HG03064 (cell line): Measurements from ENCODE around the gene FSIP2.

Source experiments
- ATAC-seq: cut with Tn5 transposase; IDR thresholded peaks from one replicate; pipeline ENCODE4 v1.9.1; 2021; ENCODE audit warnings: low read depth; ENCODE audit not compliant: unreplicated experiment

The FSIP2 gene, protein sequence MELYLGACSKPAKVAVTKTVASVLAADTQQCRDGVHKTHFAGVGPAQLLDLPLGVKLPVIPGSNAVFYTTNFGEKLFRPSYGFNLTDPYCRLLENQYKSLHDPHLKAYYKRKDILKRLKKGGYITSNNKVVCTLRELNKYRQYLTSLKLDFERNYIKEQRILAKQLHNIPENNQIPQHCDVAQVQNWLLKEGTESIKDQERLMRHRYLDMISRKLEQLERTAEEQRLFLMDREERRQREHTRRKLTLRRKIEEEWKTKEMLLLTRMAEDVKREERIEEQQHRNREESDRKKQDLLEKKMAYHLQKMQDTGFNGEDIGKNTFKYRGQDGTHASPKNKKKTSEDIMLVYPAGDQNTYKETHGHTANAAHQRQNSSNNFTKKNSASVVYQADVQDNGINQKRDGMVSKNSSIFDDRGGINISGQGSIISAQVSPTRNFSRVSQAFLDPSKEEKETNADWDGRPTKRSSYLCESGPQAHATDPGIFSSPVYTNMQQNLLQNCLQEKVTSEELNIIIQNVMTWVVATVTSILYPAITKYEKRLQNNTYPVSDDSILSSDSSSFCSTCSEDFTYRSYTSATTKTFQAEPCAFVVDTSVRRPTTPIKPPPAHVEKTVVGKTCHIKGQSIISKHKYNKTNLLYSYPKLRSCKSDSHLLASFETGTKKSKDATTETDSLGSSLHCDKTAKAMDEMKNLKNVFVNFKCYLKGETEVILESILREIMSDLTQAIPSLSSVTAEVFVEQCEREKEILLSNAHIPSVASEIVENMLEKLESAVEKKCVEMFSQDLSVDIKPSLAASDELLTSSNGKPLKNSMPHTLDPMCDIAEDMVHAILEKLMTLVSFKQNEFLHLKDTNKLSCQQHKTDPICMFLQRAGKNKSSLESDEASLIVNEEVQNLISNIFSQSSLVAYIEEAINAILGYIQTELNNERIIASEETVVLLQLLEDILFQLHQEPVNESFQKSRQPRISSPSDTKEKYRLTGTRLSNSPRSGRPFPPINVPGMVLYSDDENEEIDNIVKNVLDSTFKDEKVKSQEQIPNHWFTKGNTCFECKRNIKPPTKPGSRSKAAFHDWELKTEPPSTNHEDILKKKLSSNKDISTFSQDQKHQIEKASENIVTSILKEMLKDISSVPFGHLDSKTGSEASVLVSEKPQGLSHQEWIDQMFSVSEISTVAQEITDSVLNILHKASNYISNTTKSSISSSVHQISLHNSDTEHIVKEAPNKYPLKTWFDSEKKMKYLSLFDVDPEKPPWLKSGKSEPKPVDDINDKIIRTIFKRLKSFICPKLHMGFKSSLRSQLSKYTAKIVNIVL (N-terminal part only)

DNA sequence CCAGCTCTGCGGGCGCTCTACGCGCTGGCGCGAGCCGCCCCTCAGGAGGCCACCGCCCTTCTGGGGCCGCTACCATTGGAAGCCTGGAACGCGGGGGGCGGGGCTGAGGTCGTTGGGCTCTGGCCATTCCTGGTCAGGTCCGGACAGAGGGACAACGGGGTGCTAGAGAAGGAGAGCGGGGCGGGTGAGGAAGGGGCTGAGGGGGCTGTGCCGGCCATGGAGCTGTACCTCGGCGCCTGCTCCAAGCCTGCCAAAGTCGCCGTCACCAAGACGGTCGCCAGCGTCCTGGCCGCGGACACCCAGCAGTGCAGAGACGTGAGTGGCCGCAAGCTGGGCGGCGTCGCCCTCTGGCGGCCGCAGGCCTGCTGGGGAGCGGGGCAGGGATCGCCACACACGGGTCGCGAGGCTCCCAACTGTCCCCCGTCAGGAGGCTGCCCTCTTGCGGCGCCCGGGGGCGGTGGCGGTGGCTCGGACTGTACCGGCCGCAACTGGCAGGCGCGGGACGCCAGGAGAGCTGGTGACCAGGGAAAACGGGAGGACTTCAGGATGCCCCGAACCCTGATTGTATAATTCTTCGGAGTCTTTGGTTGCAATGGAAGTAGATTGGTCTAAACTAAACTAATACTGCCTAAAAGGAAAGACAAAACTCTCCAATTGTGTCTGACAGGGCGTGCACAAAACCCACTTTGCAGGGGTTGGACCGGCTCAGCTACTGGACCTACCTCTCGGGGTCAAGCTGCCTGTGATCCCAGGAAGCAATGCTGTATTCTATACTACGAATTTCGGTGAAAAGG lies at the start of gene FSIP2:
Gene FSIP2 (plus strand): TSS at position 126 of the 794 bp plus-strand sequence. CDS start 91 bp downstream, at position 217.
- ATAC-seq: peak; percentile 92

- no peak for ATAC-seq
These were observed 48.6 kb upstream of the FSIP2 start for GRCh38 chr2:185689906-185690539.

DNA sequence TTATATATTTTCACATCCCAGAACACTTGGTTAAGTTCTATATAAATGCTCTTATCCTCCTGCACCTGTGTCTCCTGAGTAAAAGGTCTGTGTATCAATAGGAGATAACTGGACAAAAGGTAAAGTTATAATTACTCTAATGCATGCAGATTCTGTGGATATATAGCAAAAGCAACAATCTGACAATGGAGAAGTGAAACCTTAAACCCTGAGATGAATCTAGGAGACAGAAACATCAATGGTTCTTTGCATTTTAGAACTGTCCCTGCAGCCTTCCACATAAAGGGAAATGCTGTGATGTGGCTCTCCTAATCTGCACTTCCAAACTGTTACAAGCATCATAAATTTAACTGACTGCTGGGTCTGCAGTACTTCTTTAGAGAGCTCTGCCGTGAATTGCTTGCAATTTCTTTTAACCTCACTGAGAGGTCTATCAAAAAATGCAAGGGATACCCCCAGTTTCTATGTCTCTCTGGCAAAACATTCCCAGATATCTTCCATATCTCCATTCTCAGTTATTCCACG lies 42.8 kb upstream of the FSIP2 start:
- no peak for ATAC-seq

DNA sequence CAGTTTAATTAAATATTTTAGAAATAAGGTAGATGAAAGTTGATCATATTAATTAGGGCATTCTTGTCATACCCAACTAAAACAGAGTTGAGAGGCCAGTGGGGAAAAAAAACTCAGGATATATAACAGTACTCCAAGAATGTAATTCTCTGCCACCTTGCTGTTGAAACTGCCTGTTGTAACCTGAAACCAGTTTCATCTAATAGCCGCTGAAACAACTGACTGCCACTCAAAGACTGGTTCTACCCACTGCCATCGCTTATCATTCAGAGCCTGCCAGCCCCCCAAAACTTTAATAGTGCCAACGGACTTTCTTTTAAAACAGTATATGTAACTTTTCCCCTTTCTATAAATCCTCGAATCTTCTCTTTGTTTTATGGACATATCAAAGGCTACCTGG lies 37.7 kb upstream of the FSIP2 start:
- ATAC-seq: no peak

- ATAC-seq: no peak
These were observed 3.9 kb upstream of the FSIP2 start for GRCh38 chr2:185734658-185735057.

DNA sequence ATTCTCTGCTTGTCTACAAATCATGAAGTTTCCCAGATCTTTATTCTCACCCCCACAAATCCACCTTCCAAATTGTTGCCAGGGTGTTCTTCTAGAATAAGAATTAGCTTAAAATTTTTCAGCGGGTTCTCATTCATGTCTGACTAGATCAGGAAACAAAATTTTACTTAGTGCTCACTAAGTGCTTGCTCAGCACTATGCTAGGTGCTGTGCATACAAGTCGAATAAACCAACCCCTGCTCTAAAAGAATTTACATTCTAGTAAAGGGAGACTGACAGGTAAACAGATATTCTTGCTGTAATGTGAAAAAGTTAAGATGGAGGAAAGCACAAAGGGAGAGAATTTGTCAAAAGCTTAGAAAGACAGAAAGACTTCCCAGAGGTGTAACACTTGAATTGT lies 2.4 kb upstream of the FSIP2 start:
- ATAC-seq: no peak

GRCh38 chr2:185745864-185746859 lies 7.6 kb downstream of the FSIP2 start:
- ATAC-seq: no peak

DNA sequence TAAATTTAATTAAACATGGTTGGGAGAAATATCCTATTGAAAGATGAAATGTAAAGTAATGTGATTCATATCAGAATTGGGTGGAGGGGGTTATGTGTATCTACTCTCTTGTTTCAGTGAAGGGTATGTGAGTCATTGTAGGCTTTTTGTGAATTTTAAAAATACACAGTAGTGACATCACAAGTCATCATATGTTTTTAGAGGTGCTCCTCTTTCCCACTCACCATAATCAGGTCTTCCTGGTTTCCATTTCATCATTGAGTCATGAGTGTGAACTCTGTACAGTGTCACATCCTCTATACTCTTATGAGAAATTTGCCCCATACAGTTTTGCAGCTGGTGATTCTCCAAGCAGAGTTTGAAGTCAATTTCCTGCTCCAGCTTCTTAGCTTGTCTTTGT lies 18.8 kb downstream of the FSIP2 start:
- ATAC-seq: no peak

GRCh38 chr2:185771396-185771795 lies 32.8 kb downstream of the FSIP2 start:
- ATAC-seq: no peak

DNA sequence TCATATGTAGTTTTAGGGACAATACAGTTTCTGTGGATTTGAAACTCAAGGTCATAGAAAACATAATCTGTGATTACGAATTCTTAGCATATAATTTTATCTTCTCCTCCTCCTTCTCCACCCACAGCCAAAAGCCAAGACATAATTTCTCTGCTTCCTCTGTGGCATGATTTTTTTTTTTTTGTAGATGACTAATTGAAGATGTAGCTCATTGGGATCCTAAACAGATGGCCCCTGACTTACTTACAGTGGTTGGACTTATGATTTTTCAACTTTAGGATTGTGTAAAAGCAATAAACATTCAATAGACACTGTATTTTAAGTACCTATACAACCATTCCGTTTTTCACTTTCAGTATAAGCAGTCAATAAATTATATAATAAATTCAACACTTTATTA lies 42.3 kb downstream of the FSIP2 start:
- no peak for ATAC-seq

- no peak for ATAC-seq
These were observed 43.7 kb downstream of the FSIP2 start for GRCh38 chr2:185782223-185782769.

- no peak for ATAC-seq
These were observed 46.6 kb downstream of the FSIP2 start for GRCh38 chr2:185785156-185785555.

- peak; percentile 64 for ATAC-seq
These were observed 47.4 kb downstream of the FSIP2 start for GRCh38 chr2:185785851-185786473.

DNA sequence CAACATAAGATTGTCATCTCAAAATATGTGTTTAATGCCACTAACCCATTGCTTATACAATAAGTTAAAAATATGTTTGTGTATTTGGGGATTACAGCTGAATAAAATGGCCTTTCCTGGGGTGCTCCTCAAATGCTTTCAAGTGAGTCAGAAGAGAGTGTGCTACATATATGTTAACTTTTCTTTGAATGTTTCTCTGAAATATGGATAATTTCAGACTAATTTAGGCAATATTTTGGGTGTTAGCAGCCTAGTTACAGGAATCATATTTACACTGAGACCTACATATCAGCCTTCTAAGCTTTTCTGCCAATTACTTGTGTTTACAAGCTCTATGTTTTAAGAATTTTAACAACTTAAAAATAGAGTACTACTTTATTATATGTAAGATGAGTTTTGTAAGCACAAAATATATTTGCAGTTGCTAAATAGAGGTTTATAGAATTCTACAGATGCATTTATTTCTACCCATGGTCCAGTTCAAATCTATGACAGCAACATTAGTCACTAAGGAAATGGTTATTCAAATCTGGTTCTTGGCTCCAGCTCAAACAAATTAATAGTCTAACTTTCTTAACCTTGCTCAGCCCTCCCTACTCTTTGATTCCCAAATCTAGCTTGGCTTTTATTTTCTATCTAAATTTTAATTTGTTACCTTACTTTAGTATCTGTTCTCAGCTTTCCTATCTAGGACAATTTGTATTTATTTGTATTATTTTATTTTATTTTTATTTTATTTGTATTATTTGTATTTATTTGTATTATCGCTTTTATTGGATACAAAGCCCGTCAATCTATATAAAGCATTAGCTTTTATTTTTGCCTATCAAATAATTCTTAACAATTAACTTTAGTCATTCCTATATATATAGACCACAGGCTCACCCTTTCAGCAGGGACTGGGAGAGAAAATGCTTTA lies 48.9 kb downstream of the FSIP2 start:
- no peak for ATAC-seq

DNA sequence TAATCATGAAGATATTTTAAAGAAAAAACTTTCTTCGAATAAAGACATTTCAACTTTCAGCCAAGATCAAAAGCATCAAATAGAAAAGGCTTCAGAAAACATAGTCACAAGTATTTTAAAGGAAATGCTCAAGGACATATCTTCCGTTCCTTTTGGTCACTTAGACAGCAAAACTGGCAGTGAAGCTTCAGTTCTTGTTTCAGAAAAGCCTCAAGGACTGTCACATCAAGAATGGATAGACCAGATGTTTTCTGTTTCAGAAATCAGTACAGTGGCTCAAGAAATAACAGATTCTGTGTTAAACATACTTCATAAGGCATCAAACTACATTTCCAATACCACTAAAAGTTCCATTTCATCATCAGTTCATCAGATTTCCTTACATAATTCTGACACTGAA lies 51.8 kb downstream of the FSIP2 start:
- ATAC-seq: no peak
